ENCODE data around the gene DLX3. TPM values are rescaled to one million over a fixed set of nuclear protein-coding genes. Genes with fewer than 3 reads are reported as not detected.

The DLX3 gene
- total and polyA plus RNA-seq, 2 of the 8 experiments (the other 6 are each of a cell fraction or from before 2014, with no cell fraction given), result 0.15 to 0.20 TPM

DNA sequence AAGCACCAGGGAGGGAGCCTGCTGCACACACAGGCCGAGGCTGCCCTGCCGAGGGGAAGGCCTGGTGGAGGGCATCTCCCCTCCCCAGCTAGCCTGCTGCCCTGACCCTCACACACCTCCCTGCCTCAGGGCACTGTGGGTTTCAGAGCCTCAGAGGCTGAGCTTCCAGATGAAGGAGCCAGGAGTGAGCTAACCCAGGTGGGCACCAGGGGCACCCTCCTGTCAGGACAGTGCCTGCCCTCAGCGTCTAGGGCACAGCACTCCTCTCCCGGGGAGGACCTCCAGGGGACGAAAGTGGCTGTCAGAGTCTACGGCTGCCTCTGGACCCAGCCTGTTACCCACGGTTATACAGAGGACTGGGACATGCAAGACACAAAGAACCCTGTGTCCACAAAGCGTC is 48.8 kb downstream of the DLX3 start (continued):
- TF ChIP-seq, protein P1, sequence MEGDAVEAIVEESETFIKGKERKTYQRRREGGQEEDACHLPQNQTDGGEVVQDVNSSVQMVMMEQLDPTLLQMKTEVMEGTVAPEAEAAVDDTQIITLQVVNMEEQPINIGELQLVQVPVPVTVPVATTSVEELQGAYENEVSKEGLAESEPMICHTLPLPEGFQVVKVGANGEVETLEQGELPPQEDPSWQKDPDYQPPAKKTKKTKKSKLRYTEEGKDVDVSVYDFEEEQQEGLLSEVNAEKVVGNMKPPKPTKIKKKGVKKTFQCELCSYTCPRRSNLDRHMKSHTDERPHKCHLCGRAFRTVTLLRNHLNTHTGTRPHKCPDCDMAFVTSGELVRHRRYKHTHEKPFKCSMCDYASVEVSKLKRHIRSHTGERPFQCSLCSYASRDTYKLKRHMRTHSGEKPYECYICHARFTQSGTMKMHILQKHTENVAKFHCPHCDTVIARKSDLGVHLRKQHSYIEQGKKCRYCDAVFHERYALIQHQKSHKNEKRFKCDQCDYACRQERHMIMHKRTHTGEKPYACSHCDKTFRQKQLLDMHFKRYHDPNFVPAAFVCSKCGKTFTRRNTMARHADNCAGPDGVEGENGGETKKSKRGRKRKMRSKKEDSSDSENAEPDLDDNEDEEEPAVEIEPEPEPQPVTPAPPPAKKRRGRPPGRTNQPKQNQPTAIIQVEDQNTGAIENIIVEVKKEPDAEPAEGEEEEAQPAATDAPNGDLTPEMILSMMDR (IDR thresholded peaks at IDR 0.05; ENCODE audit: control extremely low read depth in 1 of 3, insufficient read depth in 1 of 3, low read depth in 1 of 3, low read length in 3 of 3), result no peak
- TF ChIP-seq, protein P2, sequence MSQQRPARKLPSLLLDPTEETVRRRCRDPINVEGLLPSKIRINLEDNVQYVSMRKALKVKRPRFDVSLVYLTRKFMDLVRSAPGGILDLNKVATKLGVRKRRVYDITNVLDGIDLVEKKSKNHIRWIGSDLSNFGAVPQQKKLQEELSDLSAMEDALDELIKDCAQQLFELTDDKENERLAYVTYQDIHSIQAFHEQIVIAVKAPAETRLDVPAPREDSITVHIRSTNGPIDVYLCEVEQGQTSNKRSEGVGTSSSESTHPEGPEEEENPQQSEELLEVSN (IDR thresholded peaks at IDR 0.05), result no peak
- TF ChIP-seq, protein P3, sequence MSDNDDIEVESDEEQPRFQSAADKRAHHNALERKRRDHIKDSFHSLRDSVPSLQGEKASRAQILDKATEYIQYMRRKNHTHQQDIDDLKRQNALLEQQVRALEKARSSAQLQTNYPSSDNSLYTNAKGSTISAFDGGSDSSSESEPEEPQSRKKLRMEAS (IDR thresholded peaks at IDR 0.05), result no peak
- TF ChIP-seq RBBP5 (IDR thresholded peaks at IDR 0.05; ENCODE audit: borderline replicate concordance, low read depth, low read length) (no peak), BACH1 (IDR thresholded peaks at IDR 0.05; ENCODE audit: low read length) (no peak), GABPA (IDR thresholded peaks at IDR 0.05; ENCODE audit: borderline replicate concordance, insufficient read depth, low read length) (no peak)
